ENCODE results near the gene B3GNT4.

Gene B3GNT4

Small RNA genes lying within 50 kb of the gene (small RNA-seq; reads per million reads assigned to genes)
- gene DIABLO = 0.56 reads per million

Data from skeletal muscle satellite cell (primary cell).